ENCODE measurements around the gene PTPN13. TPM values are rescaled to one million over a fixed set of nuclear protein-coding genes. Genes with fewer than 3 reads are reported as not detected.

PTPN13 gene
- total RNA-seq, 3 donors from 2014 or later: 36.3 to 49.6 (median 41.3) TPM

- intact Hi-C loops (cut with DNase I; ENCODE audit: low total_unique reads): no loop called here
- Histone ChIP-seq H3K27me3 (no peaks in the 10 kb centered on the region), H3K36me3 (no peaks in the 10 kb centered on the region), H3K4me1 (no peaks in the 10 kb centered on the region), H3K4me3 (peak overlapping the region in 2 of 3 donors; percentile 17 to 27), H3K9me3 (no peaks in the 10 kb centered on the region), H3K27ac (no peak overlapping the region)
- TF ChIP-seq POLR2A (IDR thresholded peaks at IDR 0.05): no peak
- no peak for DNase-seq (ENCODE audit: low spot score in 2 of 2)
Measured at GRCh38 chr4:86582410-86582809, 11.7 kb upstream of the PTPN13 start.

- intact Hi-C loops (cut with DNase I; ENCODE audit: low total_unique reads): no loop called here
- Histone ChIP-seq H3K27me3 (no peaks in the 10 kb centered on the region), H3K9me3 (no peaks in the 10 kb centered on the region), H3K4me3 (no peak overlapping the region), H3K4me1 (no peaks in the 10 kb centered on the region), H3K27ac (no peak overlapping the region), H3K36me3 (no peaks in the 10 kb centered on the region)
- TF ChIP-seq CTCF (IDR thresholded peaks at IDR 0.05) (no peak), POLR2AphosphoS5 (IDR thresholded peaks at IDR 0.05) (no peak)
- no peak for DNase-seq (ENCODE audit: low spot score in 2 of 2)
Measured at GRCh38 chr4:86586160-86586572, 7.9 kb upstream of the PTPN13 start.

GRCh38 chr4:86586626-86587380 lies 7.3 kb upstream of the PTPN13 start:
- TF ChIP-seq CTCF (IDR thresholded peaks at IDR 0.05) (no peak), POLR2AphosphoS5 (IDR thresholded peaks at IDR 0.05) (no peak), POLR2A (IDR thresholded peaks at IDR 0.05) (no peak)

GRCh38 chr4:86587381-86588140 lies 6.6 kb upstream of the PTPN13 start:
- Histone ChIP-seq H3K36me3 (no peaks in the 10 kb centered on the region), H3K27ac (peak overlapping the region in 1 of 2 donors; percentile 25), H3K27me3 (no peaks in the 10 kb centered on the region), H3K9me3 (no peaks in the 10 kb centered on the region), H3K4me3 (no peak overlapping the region), H3K4me1 (no peaks in the 10 kb centered on the region)
- no peak for TF ChIP-seq POLR2A (IDR thresholded peaks at IDR 0.05)
- TF ChIP-seq POLR2AphosphoS5 (IDR thresholded peaks at IDR 0.05): no peak
- TF ChIP-seq CTCF (IDR thresholded peaks at IDR 0.05): no peak
- intact Hi-C loops (cut with DNase I; ENCODE audit: low total_unique reads): no loop called here
- DNase-seq (ENCODE audit: low spot score in 2 of 2): no peak

More at GRCh38 chr4:86586626-86587380, 7.3 kb upstream of the PTPN13 start:
- Histone ChIP-seq H3K4me3 (no peak overlapping the region), H3K27ac (peak overlapping the region; percentile 20 to 25), H3K36me3 (no peaks in the 10 kb centered on the region), H3K9me3 (no peaks in the 10 kb centered on the region), H3K27me3 (no peaks in the 10 kb centered on the region), H3K4me1 (no peaks in the 10 kb centered on the region)
- DNase-seq (ENCODE audit: low spot score in 2 of 2): no peak
- intact Hi-C loops (cut with DNase I; ENCODE audit: low total_unique reads): no loop called here

GRCh38 chr4:86592553-86593249 lies 1.4 kb upstream of the PTPN13 start:
- intact Hi-C loops (cut with DNase I; ENCODE audit: low total_unique reads): no loop called here
- Histone ChIP-seq H3K27me3 (no peaks in the 10 kb centered on the region), H3K36me3 (no peaks in the 10 kb centered on the region), H3K4me3 (peak overlapping the region in 1 of 3 donors; percentile 81), H3K9me3 (no peaks in the 10 kb centered on the region), H3K4me1 (no peaks in the 10 kb centered on the region), H3K27ac (peak overlapping the region; percentile 80 to 92)
- DNase-seq (ENCODE audit: low spot score in 2 of 2): no peak
- TF ChIP-seq CTCF (IDR thresholded peaks at IDR 0.05) (no peak), POLR2A (IDR thresholded peaks at IDR 0.05) (no peak), POLR2AphosphoS5 (IDR thresholded peaks at IDR 0.05) (no peak)

Data from breast epithelium (tissue), 4 donors.